ENCODE data around the gene ZNF280B.

DNA sequence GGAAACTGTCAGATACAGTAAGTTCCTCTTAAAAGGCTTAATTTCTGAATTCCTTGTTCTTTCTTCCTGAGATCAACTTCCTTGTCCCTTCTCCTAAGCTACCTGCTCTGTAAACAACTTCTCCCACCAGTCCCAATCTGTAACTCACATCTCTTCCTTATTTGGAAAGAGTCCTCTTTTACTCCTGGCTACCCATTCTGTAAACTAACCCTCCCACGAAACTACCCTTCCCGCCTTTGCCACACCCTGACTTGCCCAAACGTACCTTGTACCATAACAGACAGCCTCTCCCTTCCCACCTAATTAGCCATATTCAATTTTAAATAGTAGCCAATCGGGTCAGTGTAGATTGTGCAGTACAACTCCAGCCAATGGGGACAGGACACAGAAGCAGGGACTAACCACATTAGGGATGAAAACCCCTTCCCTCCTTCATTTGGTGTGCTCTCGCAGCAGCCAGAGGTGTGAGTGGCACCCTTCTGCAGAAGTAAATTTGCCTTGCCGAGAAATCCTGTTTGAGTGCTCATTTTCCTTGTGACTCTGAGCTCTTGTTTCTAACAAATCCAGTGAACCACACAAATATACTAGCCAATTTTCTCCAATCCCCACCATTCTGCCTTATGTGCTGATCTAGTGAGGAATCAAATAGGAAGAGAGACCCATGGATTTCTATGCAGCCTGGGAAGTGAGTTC is 49.5 kb downstream of the ZNF280B start:
- TF ChIP-seq EZH2phosphoT487 (IDR thresholded peaks at IDR 0.05; ENCODE audit: borderline replicate concordance) (no peak), CEBPB (IDR thresholded peaks at IDR 0.05; ENCODE audit: low read depth) (no peak), YY1 (IDR thresholded peaks at IDR 0.05; ENCODE audit: extremely low read depth, insufficient replicate concordance, low read depth, low read length) (no peak), ZNF274 (IDR thresholded peaks at IDR 0.05; ENCODE audit: low read depth, low read length) (no peak), POLR2A (IDR thresholded peaks at IDR 0.05; ENCODE audit: borderline replicate concordance, extremely low read depth, insufficient read depth, insufficient read length) (no peak)
- TF ChIP-seq, protein P1, sequence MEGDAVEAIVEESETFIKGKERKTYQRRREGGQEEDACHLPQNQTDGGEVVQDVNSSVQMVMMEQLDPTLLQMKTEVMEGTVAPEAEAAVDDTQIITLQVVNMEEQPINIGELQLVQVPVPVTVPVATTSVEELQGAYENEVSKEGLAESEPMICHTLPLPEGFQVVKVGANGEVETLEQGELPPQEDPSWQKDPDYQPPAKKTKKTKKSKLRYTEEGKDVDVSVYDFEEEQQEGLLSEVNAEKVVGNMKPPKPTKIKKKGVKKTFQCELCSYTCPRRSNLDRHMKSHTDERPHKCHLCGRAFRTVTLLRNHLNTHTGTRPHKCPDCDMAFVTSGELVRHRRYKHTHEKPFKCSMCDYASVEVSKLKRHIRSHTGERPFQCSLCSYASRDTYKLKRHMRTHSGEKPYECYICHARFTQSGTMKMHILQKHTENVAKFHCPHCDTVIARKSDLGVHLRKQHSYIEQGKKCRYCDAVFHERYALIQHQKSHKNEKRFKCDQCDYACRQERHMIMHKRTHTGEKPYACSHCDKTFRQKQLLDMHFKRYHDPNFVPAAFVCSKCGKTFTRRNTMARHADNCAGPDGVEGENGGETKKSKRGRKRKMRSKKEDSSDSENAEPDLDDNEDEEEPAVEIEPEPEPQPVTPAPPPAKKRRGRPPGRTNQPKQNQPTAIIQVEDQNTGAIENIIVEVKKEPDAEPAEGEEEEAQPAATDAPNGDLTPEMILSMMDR (IDR thresholded peaks at IDR 0.05 in 2 of 3, conservative IDR thresholded peaks at IDR 0.05 in 1 of 3; ENCODE audit: borderline replicate concordance in 1 of 3, insufficient read depth in 1 of 3, low read depth in 2 of 3, low read length in 2 of 3): no peak
- TF ChIP-seq, protein P2, sequence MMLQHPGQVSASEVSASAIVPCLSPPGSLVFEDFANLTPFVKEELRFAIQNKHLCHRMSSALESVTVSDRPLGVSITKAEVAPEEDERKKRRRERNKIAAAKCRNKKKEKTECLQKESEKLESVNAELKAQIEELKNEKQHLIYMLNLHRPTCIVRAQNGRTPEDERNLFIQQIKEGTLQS (IDR thresholded peaks at IDR 0.05): no peak

All from HCT116 (cell line).